OCI-LY7 (cell line): Measurements from ENCODE around the gene NIPBL.

Experiments
- EZH2phosphoT487 ChIP-seq: fragments of 200-600 bp; sonication (generic); IDR thresholded peaks from 2 replicates; pipeline ENCODE4 v1.6.1; 2018; ENCODE audit warnings: low read depth, borderline replicate concordance, mild to moderate bottlenecking, mixed run types, antibody characterized with exemption, low read length, moderate library complexity, mixed read lengths
- TF ChIP-seq, protein P1 (sequence below): fragments of 200-600 bp; sonication (generic); conservative IDR thresholded peaks from 2 replicates; pipeline ENCODE4 v1.5.1; 2014; ENCODE audit warnings: mild to moderate bottlenecking, antibody characterized with exemption, low read length, moderate library complexity, mixed read lengths

DNA sequence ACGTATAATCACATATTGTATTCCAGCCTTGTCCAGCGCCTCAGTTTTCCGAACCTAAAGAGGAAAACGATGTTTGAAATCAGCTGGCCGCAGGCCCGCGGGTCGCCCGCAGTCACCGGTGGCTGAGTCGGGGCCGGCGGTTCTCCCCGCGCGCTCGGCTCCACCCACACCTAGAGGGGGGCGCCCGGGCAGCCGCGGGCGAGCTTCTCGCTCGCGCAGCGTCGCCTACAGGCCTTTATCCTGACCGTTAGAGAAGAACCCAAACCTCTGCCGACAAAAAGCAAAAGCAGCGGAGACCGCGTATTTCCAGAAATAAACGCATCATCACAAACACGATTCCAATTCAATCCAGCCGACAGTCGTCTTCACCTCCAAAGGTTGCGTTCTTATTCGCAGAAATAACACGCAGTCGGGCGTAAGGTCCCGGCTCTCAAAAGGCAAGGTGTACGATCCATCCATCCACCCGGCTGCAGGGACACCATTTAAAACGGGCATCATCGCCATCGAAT is 725 bp upstream of the NIPBL start:
- TF ChIP-seq, protein P1, sequence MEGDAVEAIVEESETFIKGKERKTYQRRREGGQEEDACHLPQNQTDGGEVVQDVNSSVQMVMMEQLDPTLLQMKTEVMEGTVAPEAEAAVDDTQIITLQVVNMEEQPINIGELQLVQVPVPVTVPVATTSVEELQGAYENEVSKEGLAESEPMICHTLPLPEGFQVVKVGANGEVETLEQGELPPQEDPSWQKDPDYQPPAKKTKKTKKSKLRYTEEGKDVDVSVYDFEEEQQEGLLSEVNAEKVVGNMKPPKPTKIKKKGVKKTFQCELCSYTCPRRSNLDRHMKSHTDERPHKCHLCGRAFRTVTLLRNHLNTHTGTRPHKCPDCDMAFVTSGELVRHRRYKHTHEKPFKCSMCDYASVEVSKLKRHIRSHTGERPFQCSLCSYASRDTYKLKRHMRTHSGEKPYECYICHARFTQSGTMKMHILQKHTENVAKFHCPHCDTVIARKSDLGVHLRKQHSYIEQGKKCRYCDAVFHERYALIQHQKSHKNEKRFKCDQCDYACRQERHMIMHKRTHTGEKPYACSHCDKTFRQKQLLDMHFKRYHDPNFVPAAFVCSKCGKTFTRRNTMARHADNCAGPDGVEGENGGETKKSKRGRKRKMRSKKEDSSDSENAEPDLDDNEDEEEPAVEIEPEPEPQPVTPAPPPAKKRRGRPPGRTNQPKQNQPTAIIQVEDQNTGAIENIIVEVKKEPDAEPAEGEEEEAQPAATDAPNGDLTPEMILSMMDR = peak; percentile 74
- no peak for TF ChIP-seq EZH2phosphoT487
